Bronchus fibroblast of lung (primary cell): ENCODE results near the gene ZNF556. TPM values are rescaled to one million over a fixed set of nuclear protein-coding genes. Genes with fewer than 3 reads are reported as not detected.

Experiments
- total RNA-seq: library from RNA; depleted of rRNA; stranded (reverse); fragments of >200 nt; gene quantifications from 2 replicates; pipeline ENCODE4 v1.2.3, GENCODE V29; 2015

Gene ZNF556
- total RNA-seq = not detected in 2 replicates

GRCh38 chr19:2867025-2867991, at the start of gene ZNF556:
TSS of gene ZNF556 (plus strand) at chr19:2867335. CDS start at chr19:2867422, 87 bp downstream.

GRCh38 chr19:2819540-2820111, 47.5 kb upstream of the ZNF556 start, which contains the start of gene ZNF554:
TSS of gene ZNF554 (plus strand) at chr19:2819868. CDS start at chr19:2820072, 204 bp downstream.

GRCh38 chr19:2840794-2841791, 26.0 kb upstream of the ZNF556 start, which contains the start of gene ZNF555:
TSS of gene ZNF555 (plus strand) at chr19:2841475. CDS start at chr19:2841573, 98 bp downstream.

GRCh38 chr19:2900296-2901252, 33.4 kb downstream of the ZNF556 start, which contains the start of gene ZNF57:
TSS of gene ZNF57 (plus strand) at chr19:2900928. CDS start at chr19:2901046, 118 bp downstream.

Other genes with a start within 250 kb of the ZNF556 start
- under 0.01 and 0.15 TPM in 2 replicates for gene GNG7, start 164.6 kb upstream of the ZNF556 start, total RNA-seq
- 0.34 and 0.59 TPM in 2 replicates for gene DIRAS1, start 146.0 kb upstream of the ZNF556 start, total RNA-seq
- gene SLC39A3, start 127.3 kb upstream of the ZNF556 start, total RNA-seq = 34.6 and 37.8 TPM in 2 replicates
- gene SGTA, start 84.1 kb upstream of the ZNF556 start, total RNA-seq = 81.3 and 85.1 TPM in 2 replicates
- 137 and 145 TPM in 2 replicates for gene THOP1, start 81.8 kb upstream of the ZNF556 start, total RNA-seq
- gene ZNF554, start 47.5 kb upstream of the ZNF556 start, total RNA-seq = 0.50 and 1.2 TPM in 2 replicates
- 2.5 and 3.3 TPM in 2 replicates for gene ZNF555, start 25.9 kb upstream of the ZNF556 start, total RNA-seq
- 1.8 and 2.5 TPM in 2 replicates for gene ZNF57, start 33.6 kb downstream of the ZNF556 start, total RNA-seq
- 2.2 and 3.0 TPM in 2 replicates for gene ZNF77, start 77.6 kb downstream of the ZNF556 start, total RNA-seq
- gene TLE6, start 110.2 kb downstream of the ZNF556 start, total RNA-seq = 0.17 and 0.30 TPM in 2 replicates
- 0.45 and 2.5 TPM in 2 replicates for gene TLE2, start 161.9 kb downstream of the ZNF556 start, total RNA-seq
- 312 and 327 TPM in 2 replicates for gene TLE5, start 195.2 kb downstream of the ZNF556 start, total RNA-seq
- gene GNA11, start 227.0 kb downstream of the ZNF556 start, total RNA-seq = 48.1 and 51.3 TPM in 2 replicates